AG04449 (cell line): ENCODE data around the gene CNTNAP2.
A peak's percentile ranks its signal among the peaks of the same experiment; 100 is the strongest.

Experiments
- CTCF ChIA-PET: fragments of 350-600 bp; formaldehyde crosslinking; extraction: SDS; loops from one replicate; lab custom pipeline; 2021; ENCODE audit warnings: antibody characterized with exemption; lab: Yijun Ruan, JAX
- POLR2A ChIA-PET: fragments of 400-600, 350-600 bp; formaldehyde crosslinking; extraction: SDS; loops from one replicate; lab custom pipeline; 2020; ENCODE audit warnings: antibody characterized with exemption, inconsistent platforms; lab: Yijun Ruan, JAX
- DNase-seq: peaks from one replicate; pipeline ENCODE4 v3.0.0-alpha.2; 2010; ENCODE audit warnings: low read depth, low spot score
- H3K4me3 ChIP-seq: 2 replicates; pipeline ENCODE4 v1.5.1; 2011; ENCODE audit warnings: low read depth, mild to moderate bottlenecking, control low read depth, low read length
- CTCF ChIP-seq: IDR thresholded peaks from one replicate; pipeline ENCODE4 v1.5.1; 2011; ENCODE audit warnings: mild to moderate bottlenecking, moderate library complexity, low read length, control low read depth, inconsistent platforms; ENCODE audit not compliant: insufficient read depth; ENCODE audit errors: missing control alignments

CNTNAP2 gene

GRCh38 chr7:147400925-147401324 lies 1284.3 kb downstream of the CNTNAP2 start:
- no peak for TF ChIP-seq CTCF

GRCh38 chr7:147405621-147406020 lies 1289.0 kb downstream of the CNTNAP2 start:
- DNase-seq = no peak
- no peak for TF ChIP-seq CTCF
- ChIA-PET POLR2A (no interaction called here), CTCF (no interaction called here)
- H3K4me3 ChIP-seq = no peak overlapping the region

More at GRCh38 chr7:147400925-147401324, 1284.3 kb downstream of the CNTNAP2 start:
- CTCF ChIA-PET = no interaction called here
- H3K4me3 ChIP-seq = no peak overlapping the region
- no peak for DNase-seq
- POLR2A ChIA-PET = interaction anchor here (1.4 kb wide), 1 partner anchor 11 kb away, joined by 5 read pairs; no protein-coding TSS in a partner anchor

GRCh38 chr7:147406521-147407135 lies 1290.0 kb downstream of the CNTNAP2 start:
- no peak for DNase-seq
- no peak overlapping the region for H3K4me3 ChIP-seq
- no peak for TF ChIP-seq CTCF
- ChIA-PET POLR2A (no interaction called here), CTCF (no interaction called here)

- no peak for DNase-seq
- no peak for TF ChIP-seq CTCF
- CTCF ChIA-PET = no interaction called here
- no peak overlapping the region for H3K4me3 ChIP-seq
- POLR2A ChIA-PET = interaction anchor here (0.7 kb wide), 1 partner anchor 556 kb away, joined by 3 read pairs; no protein-coding TSS in a partner anchor
Observed at GRCh38 chr7:147411096-147411495, 1294.5 kb downstream of the CNTNAP2 start.

- no peak for TF ChIP-seq CTCF
- no peak overlapping the region for H3K4me3 ChIP-seq
- DNase-seq = no peak
- POLR2A ChIA-PET = interaction anchor here (1.0 kb wide), 1 partner anchor 11 kb away, joined by 5 read pairs; no protein-coding TSS in a partner anchor
- CTCF ChIA-PET = no interaction called here
Observed at GRCh38 chr7:147412109-147412508, 1295.5 kb downstream of the CNTNAP2 start.

- CTCF ChIA-PET = interaction anchor here (1.7 to 1.9 kb wide), 2 partner anchors 16 to 19 kb away, joined by 5 to 6 read pairs; no protein-coding TSS in a partner anchor
- TF ChIP-seq CTCF = no peak
- POLR2A ChIA-PET = interaction anchor here (1.0 to 1.1 kb wide), 2 partner anchors 12 to 96 kb away, joined by 4 to 5 read pairs; no protein-coding TSS in a partner anchor
- peak; percentile 92 for DNase-seq
- no peak overlapping the region for H3K4me3 ChIP-seq
Observed at GRCh38 chr7:147412782-147413556, 1296.4 kb downstream of the CNTNAP2 start.
